ENCODE data around the gene ARID2. TPM values are rescaled to one million over a fixed set of nuclear protein-coding genes. Genes with fewer than 3 reads are reported as not detected.

Gene ARID2
- total RNA-seq, 2 experiments from 2014 or later = 30.1 to 44.9 TPM

- intact Hi-C loops (cut with micrococcal nuclease; ENCODE audit: unreplicated experiment) = no loop called here
- no peak overlapping the region for H2AFZ ChIP-seq (ENCODE audit: low read length)
- H3K27ac ChIP-seq (ENCODE audit: low read depth, low read length, poor library complexity, severe bottlenecking) = no peak overlapping the region
- TF ChIP-seq, protein P1, sequence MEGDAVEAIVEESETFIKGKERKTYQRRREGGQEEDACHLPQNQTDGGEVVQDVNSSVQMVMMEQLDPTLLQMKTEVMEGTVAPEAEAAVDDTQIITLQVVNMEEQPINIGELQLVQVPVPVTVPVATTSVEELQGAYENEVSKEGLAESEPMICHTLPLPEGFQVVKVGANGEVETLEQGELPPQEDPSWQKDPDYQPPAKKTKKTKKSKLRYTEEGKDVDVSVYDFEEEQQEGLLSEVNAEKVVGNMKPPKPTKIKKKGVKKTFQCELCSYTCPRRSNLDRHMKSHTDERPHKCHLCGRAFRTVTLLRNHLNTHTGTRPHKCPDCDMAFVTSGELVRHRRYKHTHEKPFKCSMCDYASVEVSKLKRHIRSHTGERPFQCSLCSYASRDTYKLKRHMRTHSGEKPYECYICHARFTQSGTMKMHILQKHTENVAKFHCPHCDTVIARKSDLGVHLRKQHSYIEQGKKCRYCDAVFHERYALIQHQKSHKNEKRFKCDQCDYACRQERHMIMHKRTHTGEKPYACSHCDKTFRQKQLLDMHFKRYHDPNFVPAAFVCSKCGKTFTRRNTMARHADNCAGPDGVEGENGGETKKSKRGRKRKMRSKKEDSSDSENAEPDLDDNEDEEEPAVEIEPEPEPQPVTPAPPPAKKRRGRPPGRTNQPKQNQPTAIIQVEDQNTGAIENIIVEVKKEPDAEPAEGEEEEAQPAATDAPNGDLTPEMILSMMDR (conservative IDR thresholded peaks at IDR 0.05; ENCODE audit: low read length) = peak; percentile 51
- no peak for TF ChIP-seq EZH2phosphoT487 (IDR thresholded peaks at IDR 0.05; ENCODE audit: borderline replicate concordance, low read depth, low read length)
- H3K4me1 ChIP-seq (ENCODE audit: insufficient read depth, low read length, poor library complexity, severe bottlenecking) = no peaks in the 10 kb centered on the region
- ChIA-PET POLR2A (no interaction called here), CTCF (ENCODE audit: unreplicated experiment) (no interaction called here)
- no peak for DNase-seq (ENCODE audit: low spot score)
- no peaks in the 10 kb centered on the region for H3K9me3 ChIP-seq (ENCODE audit: low read length)
- BruUV-seq (replicated peaks) = no TSS peak
- H3K36me3 ChIP-seq (ENCODE audit: insufficient read depth, low read length) = peaks cover 68% of the 10 kb centered on the region
- no peak overlapping the region for H3K4me3 ChIP-seq (ENCODE audit: low read depth, low read length, poor library complexity, severe bottlenecking)
- no peaks in the 10 kb centered on the region for H3K9me2 ChIP-seq (ENCODE audit: insufficient read depth, low read length)
- no peaks in the 10 kb centered on the region for H3K79me2 ChIP-seq (ENCODE audit: insufficient read depth, low read depth, low read length)
- no peak overlapping the region for H3K4me2 ChIP-seq (ENCODE audit: low read length)
- no peaks in the 10 kb centered on the region for H4K20me1 ChIP-seq (ENCODE audit: insufficient read depth, low read length)
These were observed 163.7 kb downstream of the ARID2 start for GRCh38 chr12:45893240-45893639.

GRCh38 chr12:45895961-45896360 lies 166.5 kb downstream of the ARID2 start:
- H3K36me3 ChIP-seq (ENCODE audit: insufficient read depth, low read length) = peaks cover 81% of the 10 kb centered on the region
- no peak overlapping the region for H2AFZ ChIP-seq (ENCODE audit: low read length)
- no peak overlapping the region for H3K27ac ChIP-seq (ENCODE audit: low read depth, low read length, poor library complexity, severe bottlenecking)
- DNase-seq (ENCODE audit: low spot score) = no peak
- TF ChIP-seq, protein P1 (conservative IDR thresholded peaks at IDR 0.05; ENCODE audit: low read length) = no peak
- no peak for TF ChIP-seq EZH2phosphoT487 (IDR thresholded peaks at IDR 0.05; ENCODE audit: borderline replicate concordance, low read depth, low read length)
- intact Hi-C loops (cut with micrococcal nuclease; ENCODE audit: unreplicated experiment) = no loop called here
- H3K9me2 ChIP-seq (ENCODE audit: insufficient read depth, low read length) = no peaks in the 10 kb centered on the region
- no peaks in the 10 kb centered on the region for H3K9me3 ChIP-seq (ENCODE audit: low read length)
- H3K79me2 ChIP-seq (ENCODE audit: insufficient read depth, low read depth, low read length) = no peaks in the 10 kb centered on the region
- H4K20me1 ChIP-seq (ENCODE audit: insufficient read depth, low read length) = no peaks in the 10 kb centered on the region
- no peak overlapping the region for H3K4me2 ChIP-seq (ENCODE audit: low read length)
- no peak overlapping the region for H3K4me3 ChIP-seq (ENCODE audit: low read depth, low read length, poor library complexity, severe bottlenecking)
- BruUV-seq (replicated peaks) = no TSS peak
- no peaks in the 10 kb centered on the region for H3K4me1 ChIP-seq (ENCODE audit: insufficient read depth, low read length, poor library complexity, severe bottlenecking)
- CTCF ChIA-PET (ENCODE audit: unreplicated experiment) = no interaction called here
- POLR2A ChIA-PET = no interaction called here

- Histone ChIP-seq H3K4me2 (ENCODE audit: low read length) (no peak overlapping the region), H3K4me3 (ENCODE audit: low read depth, low read length, poor library complexity, severe bottlenecking) (no peak overlapping the region), H3K79me2 (ENCODE audit: insufficient read depth, low read depth, low read length) (no peaks in the 10 kb centered on the region), H3K27ac (ENCODE audit: low read depth, low read length, poor library complexity, severe bottlenecking) (no peak overlapping the region), H2AFZ (ENCODE audit: low read length) (no peak overlapping the region), H4K20me1 (ENCODE audit: insufficient read depth, low read length) (no peaks in the 10 kb centered on the region), H3K9me3 (ENCODE audit: low read length) (no peaks in the 10 kb centered on the region), H3K4me1 (ENCODE audit: insufficient read depth, low read length, poor library complexity, severe bottlenecking) (no peaks in the 10 kb centered on the region), H3K36me3 (ENCODE audit: insufficient read depth, low read length) (peaks cover 67% of the 10 kb centered on the region), H3K9me2 (ENCODE audit: insufficient read depth, low read length) (no peaks in the 10 kb centered on the region)
- POLR2A ChIA-PET = interaction anchor here (1.9 kb wide), 1 partner anchor 11 kb away, joined by 4 read pairs; no protein-coding TSS in a partner anchor
- DNase-seq (ENCODE audit: low spot score) = no peak
- CTCF ChIA-PET (ENCODE audit: unreplicated experiment) = no interaction called here
- intact Hi-C loops (cut with micrococcal nuclease; ENCODE audit: unreplicated experiment) = no loop called here
- BruUV-seq (replicated peaks) = no TSS peak
- TF ChIP-seq, protein P1 (conservative IDR thresholded peaks at IDR 0.05; ENCODE audit: low read length) = no peak
- TF ChIP-seq EZH2phosphoT487 (IDR thresholded peaks at IDR 0.05; ENCODE audit: borderline replicate concordance, low read depth, low read length) = no peak
These were observed 168.6 kb downstream of the ARID2 start for GRCh38 chr12:45898094-45898493.

Measured in OCI-LY7 (cell line).